HEK293 (cell line): ENCODE results near the gene HSD3B1.

Experiments used
- CTCF ChIP-seq: fragments of 450-650 bp; formaldehyde crosslinking; IDR thresholded peaks from 2 replicates; pipeline ENCODE4 v1.5.1; 2016; ENCODE audit warnings: missing biosample characterization, missing genetic modification characterization
- SP3 ChIP-seq: fragments of 450-650 bp; formaldehyde crosslinking; IDR thresholded peaks from 2 replicates; pipeline ENCODE4 v1.5.1; 2016; ENCODE audit warnings: missing biosample characterization, missing genetic modification characterization
- ZBTB1 ChIP-seq: fragments of 450-650 bp; formaldehyde crosslinking; IDR thresholded peaks from 2 replicates; pipeline ENCODE4 v1.5.1; 2016; ENCODE audit warnings: missing biosample characterization, missing genetic modification characterization
- ZNF138 ChIP-seq: fragments of 450-650 bp; formaldehyde crosslinking; IDR thresholded peaks from 2 replicates; pipeline ENCODE4 v1.5.1; 2016; ENCODE audit warnings: missing biosample characterization, missing genetic modification characterization, borderline replicate concordance
- ZNF350 ChIP-seq: fragments of 450-650 bp; formaldehyde crosslinking; IDR thresholded peaks from 2 replicates; pipeline ENCODE4 v1.5.0; 2017; ENCODE audit warnings: missing biosample characterization, mild to moderate bottlenecking, missing genetic modification characterization
- ZNF830 ChIP-seq: fragments of 450-650 bp; IDR thresholded peaks from 2 replicates; pipeline ENCODE4 v1.5.0; 2018; ENCODE audit warnings: missing biosample characterization, missing genetic modification characterization, low read depth, mild to moderate bottlenecking, moderate library complexity

- TF ChIP-seq ZNF350 (tag by site-specific recombination), result no peak
- TF ChIP-seq ZNF830, result no peak
- no peak for TF ChIP-seq SP3 (tag by site-specific recombination)
- no peak for TF ChIP-seq ZBTB1
- no peak for TF ChIP-seq CTCF (tag by site-specific recombination)
- TF ChIP-seq ZNF138 (tag by site-specific recombination), result no peak
These were observed 14.2 kb upstream of the HSD3B1 start for GRCh38 chr1:119492763-119493162.
